HEK293 (cell line): Measurements from ENCODE around the gene ARGLU1.

Experiments
- CTCF ChIA-PET: fragments of 350-600 bp; formaldehyde crosslinking; extraction: SDS; loops from one replicate; lab custom pipeline; 2021; ENCODE audit warnings: antibody characterized with exemption; lab: Yijun Ruan, JAX
- POLR2A ChIA-PET: fragments of 300-600 bp; formaldehyde crosslinking; extraction: SDS; loops from one replicate; lab custom pipeline; 2020; ENCODE audit warnings: antibody characterized with exemption, inconsistent platforms; lab: Yijun Ruan, JAX
- H3K27ac ChIP-seq: fragments of 200-500 bp; sonication (Bioruptor generic); 2 replicates; pipeline ENCODE4 v1.5.1; 2014; ENCODE audit warnings: low read depth, low read length, control low read depth, inconsistent platforms; ENCODE audit errors: extremely low read depth
- H3K36me3 ChIP-seq, 2 experiments: fragments of 200-500 bp in 1 of 2; sonication (Bioruptor generic) in 1 of 2; 1 replicate in 1 of 2; 2 replicates in 1 of 2; pipeline ENCODE4 v1.5.1; 2014 to 2017; ENCODE audit warnings: inconsistent platforms in 2 of 2, low read length in 2 of 2; ENCODE audit not compliant: control insufficient read depth in 2 of 2, insufficient read depth in 1 of 2
- H3K4me1 ChIP-seq: fragments of 200-500 bp; sonication (Bioruptor generic); 2 replicates; pipeline ENCODE4 v1.5.1; 2014; ENCODE audit warnings: mild to moderate bottlenecking, low read length, inconsistent platforms; ENCODE audit not compliant: control insufficient read depth, insufficient read depth
- H3K4me3 ChIP-seq: 2 replicates; pipeline ENCODE4 v1.5.1; 2011; ENCODE audit warnings: low read depth, mild to moderate bottlenecking, control low read depth, low read length, moderate library complexity
- H3K9me3 ChIP-seq: fragments of 200-500 bp; sonication (Bioruptor generic); 2 replicates; pipeline ENCODE4 v1.5.1; 2014; ENCODE audit warnings: low read depth, low read length, inconsistent platforms; ENCODE audit not compliant: control insufficient read depth, insufficient read depth
- RBAK ChIP-seq: fragments of 450-650 bp; formaldehyde crosslinking; IDR thresholded peaks from 2 replicates; pipeline ENCODE4 v1.5.1; 2016; ENCODE audit warnings: missing biosample characterization, missing genetic modification characterization
- ZBTB48 ChIP-seq: fragments of 450-650 bp; formaldehyde crosslinking; IDR thresholded peaks from 2 replicates; pipeline ENCODE4 v1.5.1; 2016; ENCODE audit warnings: missing biosample characterization, missing genetic modification characterization
- ZFHX2 ChIP-seq: fragments of 450-650 bp; formaldehyde crosslinking; conservative IDR thresholded peaks from 2 replicates; pipeline ENCODE4 v1.5.1; 2016; ENCODE audit warnings: missing biosample characterization, missing genetic modification characterization
- ZFP69B ChIP-seq: fragments of 450-650 bp; formaldehyde crosslinking; IDR thresholded peaks from 2 replicates; pipeline ENCODE4 v1.5.1; 2016; ENCODE audit warnings: missing biosample characterization, missing genetic modification characterization
- ZNF10 ChIP-seq: fragments of 450-650 bp; formaldehyde crosslinking; IDR thresholded peaks from 2 replicates; pipeline ENCODE4 v1.5.1; 2017; ENCODE audit warnings: missing biosample characterization, missing genetic modification characterization
- ZNF157 ChIP-seq: fragments of 450-650 bp; formaldehyde crosslinking; IDR thresholded peaks from 2 replicates; pipeline ENCODE4 v1.5.1; 2016; ENCODE audit warnings: missing biosample characterization, missing genetic modification characterization
- ZNF223 ChIP-seq: fragments of 450-650 bp; formaldehyde crosslinking; IDR thresholded peaks from 2 replicates; pipeline ENCODE4 v1.5.1; 2016; ENCODE audit warnings: missing biosample characterization, missing genetic modification characterization
- ZNF239 ChIP-seq: fragments of 450-650 bp; formaldehyde crosslinking; IDR thresholded peaks from 2 replicates; pipeline ENCODE4 v1.5.1; 2016; ENCODE audit warnings: missing biosample characterization, missing genetic modification characterization
- ZNF335 ChIP-seq: fragments of 450-650 bp; formaldehyde crosslinking; conservative IDR thresholded peaks from 2 replicates; pipeline ENCODE4 v1.5.1; 2016; ENCODE audit warnings: missing biosample characterization, missing genetic modification characterization
- ZNF391 ChIP-seq: fragments of 450-650 bp; formaldehyde crosslinking; IDR thresholded peaks from 2 replicates; pipeline ENCODE4 v1.5.1; 2016; ENCODE audit warnings: low read depth, missing biosample characterization, missing genetic modification characterization, borderline replicate concordance
- ZNF514 ChIP-seq: fragments of 450-650 bp; formaldehyde crosslinking; IDR thresholded peaks from 2 replicates; pipeline ENCODE4 v1.5.1; 2016; ENCODE audit warnings: missing biosample characterization, missing genetic modification characterization
- ZNF596 ChIP-seq: fragments of 450-650 bp; IDR thresholded peaks from 2 replicates; pipeline ENCODE4 v1.5.0; 2018; ENCODE audit warnings: missing biosample characterization, mild to moderate bottlenecking, missing genetic modification characterization, moderate library complexity
- ZNF626 ChIP-seq: fragments of 450-650 bp; sonication (Bioruptor Pico); formaldehyde crosslinking; IDR thresholded peaks from 2 replicates; pipeline ENCODE4 v1.5.1; 2018; ENCODE audit warnings: missing biosample characterization, missing genetic modification characterization, inconsistent platforms
- ZNF792 ChIP-seq: fragments of 450-650 bp; formaldehyde crosslinking; IDR thresholded peaks from 2 replicates; pipeline ENCODE4 v1.5.1; 2016; ENCODE audit warnings: missing biosample characterization, missing genetic modification characterization
- ZNF843 ChIP-seq: fragments of 450-650 bp; formaldehyde crosslinking; IDR thresholded peaks from 2 replicates; pipeline ENCODE4 v1.5.1; 2016; ENCODE audit warnings: missing biosample characterization, missing genetic modification characterization
- ZSCAN23 ChIP-seq: fragments of 450-650 bp; formaldehyde crosslinking; IDR thresholded peaks from 2 replicates; pipeline ENCODE4 v1.5.1; 2016; ENCODE audit warnings: missing biosample characterization, missing genetic modification characterization
- TF ChIP-seq, protein P1 (sequence below): fragments of 450-650 bp; formaldehyde crosslinking; IDR thresholded peaks from 2 replicates; pipeline ENCODE4 v1.5.1; 2016; ENCODE audit warnings: missing biosample characterization, missing genetic modification characterization, low read depth
- TF ChIP-seq, protein P2 (sequence below): fragments of 450-650 bp; formaldehyde crosslinking; IDR thresholded peaks from 2 replicates; pipeline ENCODE4 v1.5.1; 2016; ENCODE audit warnings: missing biosample characterization, missing genetic modification characterization
- TF ChIP-seq, protein P3 (sequence below): fragments of 450-650 bp; formaldehyde crosslinking; optimal IDR thresholded peaks from 2 replicates; pipeline ENCODE3; 2016; ENCODE audit warnings: missing biosample characterization, mild to moderate bottlenecking, missing genetic modification characterization
- TF ChIP-seq, protein P4 (sequence below): sonication (generic); formaldehyde crosslinking; IDR thresholded peaks from 2 replicates; pipeline ENCODE4 v1.8.1; 2022; ENCODE audit warnings: mild to moderate bottlenecking, moderate library complexity, missing genetic modification reagents
- TF ChIP-seq, protein P5 (sequence below): fragments of 450-650 bp; formaldehyde crosslinking; IDR thresholded peaks from 2 replicates; pipeline ENCODE4 v1.5.1; 2016; ENCODE audit warnings: missing biosample characterization, missing genetic modification characterization
- TF ChIP-seq, protein P6 (sequence below): fragments of 450-650 bp; formaldehyde crosslinking; IDR thresholded peaks from 2 replicates; pipeline ENCODE4 v1.5.0; 2017; ENCODE audit warnings: missing biosample characterization, missing genetic modification characterization, borderline replicate concordance
- TF ChIP-seq, protein P7 (sequence below): fragments of 450-650 bp; IDR thresholded peaks from 2 replicates; pipeline ENCODE4 v1.5.1; 2018; ENCODE audit warnings: missing biosample characterization, mild to moderate bottlenecking, missing genetic modification characterization

Gene ARGLU1

DNA sequence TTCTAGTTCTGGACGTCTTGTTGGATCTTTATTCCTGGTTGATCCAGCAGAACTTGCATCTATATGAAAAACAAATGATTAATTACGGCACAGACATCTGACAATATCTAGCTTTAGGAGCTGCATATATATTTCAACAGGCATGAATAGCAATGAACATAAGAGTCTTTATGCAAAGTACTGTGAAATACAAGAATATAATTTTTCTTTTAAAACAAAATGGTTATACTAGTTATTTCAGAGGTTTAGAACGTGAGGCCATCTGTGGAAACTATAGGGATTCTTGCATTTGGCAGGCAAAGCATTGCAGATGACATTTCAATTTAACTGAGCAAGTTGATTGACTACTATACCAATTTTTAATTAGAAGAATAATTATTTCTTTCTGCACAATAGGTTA, 73.0 kb downstream of the ARGLU1 start (continued):
- TF ChIP-seq, protein P1, sequence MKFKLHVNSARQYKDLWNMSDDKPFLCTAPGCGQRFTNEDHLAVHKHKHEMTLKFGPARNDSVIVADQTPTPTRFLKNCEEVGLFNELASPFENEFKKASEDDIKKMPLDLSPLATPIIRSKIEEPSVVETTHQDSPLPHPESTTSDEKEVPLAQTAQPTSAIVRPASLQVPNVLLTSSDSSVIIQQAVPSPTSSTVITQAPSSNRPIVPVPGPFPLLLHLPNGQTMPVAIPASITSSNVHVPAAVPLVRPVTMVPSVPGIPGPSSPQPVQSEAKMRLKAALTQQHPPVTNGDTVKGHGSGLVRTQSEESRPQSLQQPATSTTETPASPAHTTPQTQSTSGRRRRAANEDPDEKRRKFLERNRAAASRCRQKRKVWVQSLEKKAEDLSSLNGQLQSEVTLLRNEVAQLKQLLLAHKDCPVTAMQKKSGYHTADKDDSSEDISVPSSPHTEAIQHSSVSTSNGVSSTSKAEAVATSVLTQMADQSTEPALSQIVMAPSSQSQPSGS (tag by site-specific recombination), result no peak
- TF ChIP-seq, protein P2, sequence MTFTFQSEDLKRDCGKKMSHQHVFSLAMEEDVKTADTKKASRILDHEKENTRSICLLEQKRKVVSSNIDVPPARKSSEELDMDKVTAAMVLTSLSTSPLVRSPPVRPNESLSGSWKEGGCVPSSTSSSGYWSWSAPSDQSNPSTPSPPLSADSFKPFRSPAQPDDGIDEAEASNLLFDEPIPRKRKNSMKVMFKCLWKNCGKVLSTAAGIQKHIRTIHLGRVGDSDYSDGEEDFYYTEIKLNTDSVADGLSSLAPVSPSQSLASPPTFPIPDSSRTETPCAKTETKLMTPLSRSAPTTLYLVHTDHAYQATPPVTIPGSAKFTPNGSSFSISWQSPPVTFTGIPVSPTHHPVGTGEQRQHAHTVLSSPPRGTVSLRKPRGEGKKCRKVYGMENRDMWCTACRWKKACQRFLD, result no peak
- TF ChIP-seq, all 188 proteins: peak for 0

DNA sequence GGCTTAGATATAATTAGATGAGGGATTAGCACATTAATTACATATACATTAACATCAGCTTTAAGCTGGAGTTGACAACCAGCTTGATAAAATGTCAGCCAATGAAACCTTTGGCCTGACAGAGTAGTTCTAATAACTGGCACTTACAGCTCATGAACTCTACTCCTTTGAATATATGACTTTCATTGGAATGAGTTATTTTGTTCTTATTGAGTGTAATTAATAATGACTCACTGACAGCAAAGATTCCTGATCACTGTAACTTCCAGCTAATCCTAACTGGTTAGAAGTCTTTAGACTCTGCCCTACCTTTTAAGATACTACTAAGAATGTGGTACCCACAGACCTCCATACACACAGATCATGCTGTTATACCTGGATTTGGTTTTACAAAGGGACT, 73.4 kb downstream of the ARGLU1 start:
- H3K9me3 ChIP-seq, result no peaks in the 10 kb centered on the region
- no peak for TF ChIP-seq ZNF239
- TF ChIP-seq, protein P3, sequence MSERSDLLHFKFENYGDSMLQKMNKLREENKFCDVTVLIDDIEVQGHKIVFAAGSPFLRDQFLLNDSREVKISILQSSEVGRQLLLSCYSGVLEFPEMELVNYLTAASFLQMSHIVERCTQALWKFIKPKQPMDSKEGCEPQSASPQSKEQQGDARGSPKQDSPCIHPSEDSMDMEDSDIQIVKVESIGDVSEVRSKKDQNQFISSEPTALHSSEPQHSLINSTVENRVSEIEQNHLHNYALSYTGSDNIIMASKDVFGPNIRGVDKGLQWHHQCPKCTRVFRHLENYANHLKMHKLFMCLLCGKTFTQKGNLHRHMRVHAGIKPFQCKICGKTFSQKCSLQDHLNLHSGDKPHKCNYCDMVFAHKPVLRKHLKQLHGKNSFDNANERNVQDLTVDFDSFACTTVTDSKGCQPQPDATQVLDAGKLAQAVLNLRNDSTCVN, result no peak
- TF ChIP-seq ZNF626, result no peak
- TF ChIP-seq ZNF223, result no peak
- no peak for TF ChIP-seq ZNF157 (tag by site-specific recombination)
- TF ChIP-seq ZNF792 (tag by site-specific recombination), result no peak
- TF ChIP-seq ZNF843 (tag by site-specific recombination), result no peak
- TF ChIP-seq, protein P4, sequence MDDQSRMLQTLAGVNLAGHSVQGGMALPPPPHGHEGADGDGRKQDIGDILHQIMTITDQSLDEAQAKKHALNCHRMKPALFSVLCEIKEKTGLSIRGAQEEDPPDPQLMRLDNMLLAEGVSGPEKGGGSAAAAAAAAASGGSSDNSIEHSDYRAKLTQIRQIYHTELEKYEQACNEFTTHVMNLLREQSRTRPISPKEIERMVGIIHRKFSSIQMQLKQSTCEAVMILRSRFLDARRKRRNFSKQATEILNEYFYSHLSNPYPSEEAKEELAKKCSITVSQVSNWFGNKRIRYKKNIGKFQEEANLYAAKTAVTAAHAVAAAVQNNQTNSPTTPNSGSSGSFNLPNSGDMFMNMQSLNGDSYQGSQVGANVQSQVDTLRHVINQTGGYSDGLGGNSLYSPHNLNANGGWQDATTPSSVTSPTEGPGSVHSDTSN (CRISPR knock-in tag), result no peak
- no peak for TF ChIP-seq ZSCAN23 (tag by site-specific recombination)
- TF ChIP-seq ZNF391, result no peak
- no peak for TF ChIP-seq ZNF514
- CTCF ChIA-PET, result interaction anchor here (0.6 kb wide), 1 partner anchor 11 kb away, joined by 3 read pairs; no protein-coding TSS in a partner anchor

DNA sequence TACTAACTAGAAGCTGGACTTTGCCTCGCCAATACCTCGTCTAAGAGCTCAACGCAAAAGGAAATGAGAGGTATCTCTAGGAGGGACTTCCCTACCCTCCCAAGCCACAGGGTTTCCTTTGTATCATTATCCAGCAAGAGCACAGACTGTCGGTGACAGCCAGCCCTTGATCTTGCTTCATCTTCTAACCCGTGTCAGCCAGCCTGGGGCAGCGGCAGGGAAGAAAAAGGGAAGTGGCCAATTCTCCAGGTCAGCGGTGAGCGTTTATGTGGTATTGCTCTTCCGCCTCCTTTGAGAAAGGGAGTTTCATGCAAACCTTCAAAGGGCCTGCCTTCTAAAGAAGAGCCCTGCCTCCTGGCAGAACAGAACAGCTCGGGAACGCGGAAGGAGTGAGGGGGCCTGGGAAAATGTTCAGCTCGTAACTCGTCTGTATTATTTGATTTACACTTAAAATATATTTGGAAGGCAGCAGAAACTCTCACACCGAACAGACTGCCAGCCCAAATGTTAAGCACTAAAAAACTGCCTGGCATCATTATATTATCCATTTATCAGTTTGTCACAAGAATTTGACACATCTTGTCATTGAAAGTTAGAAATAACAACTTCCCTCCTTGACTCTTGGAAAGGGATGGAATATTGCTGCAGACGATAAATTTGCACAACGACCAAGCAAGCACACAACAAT, 74.3 kb downstream of the ARGLU1 start:
- POLR2A ChIA-PET, result no interaction called here
- H3K4me1 ChIP-seq, result peaks cover 22% of the 10 kb centered on the region
- no peak overlapping the region for H3K27ac ChIP-seq
- peaks cover 10 to 62% of the 10 kb centered on the region in 2 experiments; a peak in 2 of 3 replicates for H3K36me3 ChIP-seq
- CTCF ChIA-PET, result interaction anchor here (0.6 kb wide), 1 partner anchor 12 kb away, joined by 3 read pairs; no protein-coding TSS in a partner anchor
- no peaks in the 10 kb centered on the region for H3K9me3 ChIP-seq
- no peak overlapping the region for H3K4me3 ChIP-seq
- no peak for TF ChIP-seq RBAK (tag by site-specific recombination)
- no peak for TF ChIP-seq ZNF596
- TF ChIP-seq, protein P5, sequence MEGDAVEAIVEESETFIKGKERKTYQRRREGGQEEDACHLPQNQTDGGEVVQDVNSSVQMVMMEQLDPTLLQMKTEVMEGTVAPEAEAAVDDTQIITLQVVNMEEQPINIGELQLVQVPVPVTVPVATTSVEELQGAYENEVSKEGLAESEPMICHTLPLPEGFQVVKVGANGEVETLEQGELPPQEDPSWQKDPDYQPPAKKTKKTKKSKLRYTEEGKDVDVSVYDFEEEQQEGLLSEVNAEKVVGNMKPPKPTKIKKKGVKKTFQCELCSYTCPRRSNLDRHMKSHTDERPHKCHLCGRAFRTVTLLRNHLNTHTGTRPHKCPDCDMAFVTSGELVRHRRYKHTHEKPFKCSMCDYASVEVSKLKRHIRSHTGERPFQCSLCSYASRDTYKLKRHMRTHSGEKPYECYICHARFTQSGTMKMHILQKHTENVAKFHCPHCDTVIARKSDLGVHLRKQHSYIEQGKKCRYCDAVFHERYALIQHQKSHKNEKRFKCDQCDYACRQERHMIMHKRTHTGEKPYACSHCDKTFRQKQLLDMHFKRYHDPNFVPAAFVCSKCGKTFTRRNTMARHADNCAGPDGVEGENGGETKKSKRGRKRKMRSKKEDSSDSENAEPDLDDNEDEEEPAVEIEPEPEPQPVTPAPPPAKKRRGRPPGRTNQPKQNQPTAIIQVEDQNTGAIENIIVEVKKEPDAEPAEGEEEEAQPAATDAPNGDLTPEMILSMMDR (tag by site-specific recombination), result no peak
- no peak for TF ChIP-seq ZNF157 (tag by site-specific recombination)
- TF ChIP-seq ZNF335 (tag by site-specific recombination), result no peak
- TF ChIP-seq ZBTB48, result no peak
- TF ChIP-seq, protein P6, sequence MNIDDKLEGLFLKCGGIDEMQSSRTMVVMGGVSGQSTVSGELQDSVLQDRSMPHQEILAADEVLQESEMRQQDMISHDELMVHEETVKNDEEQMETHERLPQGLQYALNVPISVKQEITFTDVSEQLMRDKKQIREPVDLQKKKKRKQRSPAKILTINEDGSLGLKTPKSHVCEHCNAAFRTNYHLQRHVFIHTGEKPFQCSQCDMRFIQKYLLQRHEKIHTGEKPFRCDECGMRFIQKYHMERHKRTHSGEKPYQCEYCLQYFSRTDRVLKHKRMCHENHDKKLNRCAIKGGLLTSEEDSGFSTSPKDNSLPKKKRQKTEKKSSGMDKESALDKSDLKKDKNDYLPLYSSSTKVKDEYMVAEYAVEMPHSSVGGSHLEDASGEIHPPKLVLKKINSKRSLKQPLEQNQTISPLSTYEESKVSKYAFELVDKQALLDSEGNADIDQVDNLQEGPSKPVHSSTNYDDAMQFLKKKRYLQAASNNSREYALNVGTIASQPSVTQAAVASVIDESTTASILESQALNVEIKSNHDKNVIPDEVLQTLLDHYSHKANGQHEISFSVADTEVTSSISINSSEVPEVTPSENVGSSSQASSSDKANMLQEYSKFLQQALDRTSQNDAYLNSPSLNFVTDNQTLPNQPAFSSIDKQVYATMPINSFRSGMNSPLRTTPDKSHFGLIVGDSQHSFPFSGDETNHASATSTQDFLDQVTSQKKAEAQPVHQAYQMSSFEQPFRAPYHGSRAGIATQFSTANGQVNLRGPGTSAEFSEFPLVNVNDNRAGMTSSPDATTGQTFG (tag by site-specific recombination), result no peak
- no peak for TF ChIP-seq ZNF10 (tag by site-specific recombination)
- no peak for TF ChIP-seq ZFP69B
- no peak for TF ChIP-seq ZFHX2 (tag by site-specific recombination)
- TF ChIP-seq, protein P7, sequence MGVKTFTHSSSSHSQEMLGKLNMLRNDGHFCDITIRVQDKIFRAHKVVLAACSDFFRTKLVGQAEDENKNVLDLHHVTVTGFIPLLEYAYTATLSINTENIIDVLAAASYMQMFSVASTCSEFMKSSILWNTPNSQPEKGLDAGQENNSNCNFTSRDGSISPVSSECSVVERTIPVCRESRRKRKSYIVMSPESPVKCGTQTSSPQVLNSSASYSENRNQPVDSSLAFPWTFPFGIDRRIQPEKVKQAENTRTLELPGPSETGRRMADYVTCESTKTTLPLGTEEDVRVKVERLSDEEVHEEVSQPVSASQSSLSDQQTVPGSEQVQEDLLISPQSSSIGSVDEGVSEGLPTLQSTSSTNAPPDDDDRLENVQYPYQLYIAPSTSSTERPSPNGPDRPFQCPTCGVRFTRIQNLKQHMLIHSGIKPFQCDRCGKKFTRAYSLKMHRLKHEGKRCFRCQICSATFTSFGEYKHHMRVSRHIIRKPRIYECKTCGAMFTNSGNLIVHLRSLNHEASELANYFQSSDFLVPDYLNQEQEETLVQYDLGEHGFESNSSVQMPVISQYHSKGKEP (tag by site-specific recombination), result no peak

More for the DNA sequence above, 73.4 kb downstream of the ARGLU1 start:
- no peak overlapping the region for H3K4me3 ChIP-seq
- H3K36me3 ChIP-seq, result peaks cover 10 to 62% of the 10 kb centered on the region in 2 experiments; a peak in 2 of 3 replicates
- POLR2A ChIA-PET, result no interaction called here
- no peak overlapping the region for H3K27ac ChIP-seq
- H3K4me1 ChIP-seq, result peaks cover 29% of the 10 kb centered on the region
